ENCODE data around the gene FUT8.

The FUT8 gene

GRCh38 chr14:65772466-65772865 lies 359.9 kb downstream of the FUT8 start:
- no peak for DNase-seq (ENCODE audit: low read depth in 3 of 3)

GRCh38 chr14:65772921-65773574 lies 360.5 kb downstream of the FUT8 start:
- no peak for DNase-seq (ENCODE audit: low read depth in 3 of 3)

GRCh38 chr14:65774041-65774440 lies 361.5 kb downstream of the FUT8 start:
- no peak for DNase-seq (ENCODE audit: low read depth in 3 of 3)

- no peak for DNase-seq (ENCODE audit: low read depth in 3 of 3)
Observed at GRCh38 chr14:65776193-65776852, 363.8 kb downstream of the FUT8 start.

GRCh38 chr14:65780566-65780965 lies 368.0 kb downstream of the FUT8 start:
- no peak for DNase-seq (ENCODE audit: low read depth in 3 of 3)

- no peak for DNase-seq (ENCODE audit: low read depth in 3 of 3)
Observed at GRCh38 chr14:65783101-65783500, 370.6 kb downstream of the FUT8 start.

GRCh38 chr14:65783576-65783975 lies 371.0 kb downstream of the FUT8 start:
- DNase-seq (ENCODE audit: low read depth in 3 of 3) = no peak

- no peak for DNase-seq (ENCODE audit: low read depth in 3 of 3)
Observed at GRCh38 chr14:65784574-65784973, 372.0 kb downstream of the FUT8 start.

GRCh38 chr14:65787461-65787860 lies 374.9 kb downstream of the FUT8 start:
- DNase-seq (ENCODE audit: low read depth in 3 of 3) = no peak

GRCh38 chr14:65788876-65789275 lies 376.3 kb downstream of the FUT8 start:
- DNase-seq (ENCODE audit: low read depth in 3 of 3) = no peak

GRCh38 chr14:65789363-65789762 lies 376.8 kb downstream of the FUT8 start:
- no peak for DNase-seq (ENCODE audit: low read depth in 3 of 3)

- DNase-seq (ENCODE audit: low read depth in 3 of 3) = no peak
Observed at GRCh38 chr14:65790172-65790815, 377.8 kb downstream of the FUT8 start.

- no peak for DNase-seq (ENCODE audit: low read depth in 3 of 3)
Observed at GRCh38 chr14:65791191-65791981, 378.9 kb downstream of the FUT8 start.

- no peak for DNase-seq (ENCODE audit: low read depth in 3 of 3)
Observed at GRCh38 chr14:65792208-65792905, 379.8 kb downstream of the FUT8 start.

Data from stimulated activated CD4-positive, alpha-beta T cell treated with anti-CD3 and anti-CD28 coated beads, TNF-alpha, amount 100 ng/mL, for 48 hours (primary cell).